Suppressor macrophage treated with lipopolysaccharide for 4 hours (primary cell): ENCODE results near the gene GFER.

Source experiments
- DNase-seq: peaks from one replicate; pipeline ENCODE4 v3.0.0-alpha.2; 2020

The GFER gene

DNA sequence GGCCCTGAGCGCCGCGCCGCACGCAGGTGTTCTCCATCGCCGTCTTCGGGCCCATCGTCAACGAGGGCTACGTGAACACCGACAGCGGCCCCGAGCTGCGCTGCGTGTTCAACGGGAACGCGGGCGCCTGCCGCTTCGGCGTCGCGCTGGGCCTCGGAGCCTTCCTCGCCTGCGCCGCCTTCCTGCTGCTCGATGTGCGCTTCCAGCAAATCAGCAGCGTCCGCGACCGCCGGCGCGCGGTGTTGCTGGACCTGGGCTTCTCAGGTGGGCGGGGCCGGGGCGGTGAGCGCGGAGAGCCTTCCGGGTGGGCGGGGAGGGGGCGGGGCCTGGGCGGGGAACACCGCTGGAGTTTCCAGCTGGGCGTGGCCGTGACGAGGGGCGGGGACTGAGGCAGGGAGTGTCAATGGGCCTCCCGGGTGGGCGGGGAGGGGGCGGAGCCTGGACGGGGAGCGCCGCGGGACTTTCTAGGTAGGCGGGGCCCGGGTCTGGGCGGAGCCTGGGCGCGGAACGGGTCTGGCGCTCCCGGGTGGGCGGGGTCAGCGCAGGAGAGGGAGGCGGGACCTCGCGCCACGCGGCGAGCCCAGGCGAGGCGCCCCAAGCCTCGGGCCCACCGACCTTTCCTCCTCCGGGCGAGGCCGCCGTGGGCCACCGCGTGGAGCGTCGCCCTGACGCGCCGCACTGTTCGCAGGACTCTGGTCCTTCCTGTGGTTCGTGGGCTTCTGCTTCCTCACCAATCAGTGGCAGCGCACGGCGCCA is 8.1 kb downstream of the GFER start:
- DNase-seq: peak; percentile 99

DNA sequence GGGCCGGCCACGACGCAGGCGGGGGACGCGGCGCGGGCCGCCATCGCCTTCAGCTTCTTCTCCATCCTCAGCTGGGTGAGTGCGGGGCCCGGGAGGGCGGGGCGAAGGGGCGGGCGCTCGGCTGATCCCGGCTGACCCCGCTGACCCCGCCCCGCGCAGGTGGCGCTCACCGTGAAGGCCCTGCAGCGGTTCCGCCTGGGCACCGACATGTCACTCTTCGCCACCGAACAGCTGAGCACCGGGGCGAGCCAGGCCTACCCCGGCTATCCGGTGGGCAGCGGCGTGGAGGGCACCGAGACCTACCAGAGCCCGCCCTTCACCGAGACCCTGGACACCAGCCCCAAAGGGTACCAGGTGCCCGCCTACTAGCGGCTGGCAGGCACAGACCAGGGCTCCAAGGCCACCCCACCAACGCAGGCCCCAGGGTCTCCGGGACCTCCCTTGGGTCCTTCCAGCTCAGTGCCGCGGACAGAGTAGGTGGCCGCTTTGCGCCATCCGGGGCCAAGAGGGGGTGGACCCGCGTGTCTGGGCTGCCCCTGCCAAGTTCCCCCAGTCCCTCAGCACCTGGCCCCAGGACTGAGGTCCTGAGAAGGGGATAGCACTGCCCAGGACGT is 8.8 kb downstream of the GFER start:
- no peak for DNase-seq

DNA sequence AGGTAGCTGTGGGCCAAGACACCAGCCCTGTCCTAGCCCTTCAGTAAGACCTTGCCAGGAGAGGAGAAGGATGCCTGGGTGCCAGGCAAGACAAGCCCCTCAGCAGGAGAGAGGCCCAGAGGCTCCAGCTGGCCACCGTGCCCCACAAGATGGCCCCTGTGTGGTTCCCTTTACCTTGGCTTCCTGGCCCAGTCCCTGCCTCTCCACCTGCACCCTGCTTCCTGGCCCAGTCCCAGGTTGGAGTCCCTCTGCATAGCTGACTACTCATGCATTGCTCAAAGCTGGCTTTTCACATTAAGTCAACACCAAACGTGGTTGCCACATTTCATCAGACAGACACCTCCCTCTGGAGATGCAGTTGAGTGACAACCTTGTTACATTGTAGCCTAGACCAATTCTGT is 9.7 kb downstream of the GFER start:
- DNase-seq: no peak

DNA sequence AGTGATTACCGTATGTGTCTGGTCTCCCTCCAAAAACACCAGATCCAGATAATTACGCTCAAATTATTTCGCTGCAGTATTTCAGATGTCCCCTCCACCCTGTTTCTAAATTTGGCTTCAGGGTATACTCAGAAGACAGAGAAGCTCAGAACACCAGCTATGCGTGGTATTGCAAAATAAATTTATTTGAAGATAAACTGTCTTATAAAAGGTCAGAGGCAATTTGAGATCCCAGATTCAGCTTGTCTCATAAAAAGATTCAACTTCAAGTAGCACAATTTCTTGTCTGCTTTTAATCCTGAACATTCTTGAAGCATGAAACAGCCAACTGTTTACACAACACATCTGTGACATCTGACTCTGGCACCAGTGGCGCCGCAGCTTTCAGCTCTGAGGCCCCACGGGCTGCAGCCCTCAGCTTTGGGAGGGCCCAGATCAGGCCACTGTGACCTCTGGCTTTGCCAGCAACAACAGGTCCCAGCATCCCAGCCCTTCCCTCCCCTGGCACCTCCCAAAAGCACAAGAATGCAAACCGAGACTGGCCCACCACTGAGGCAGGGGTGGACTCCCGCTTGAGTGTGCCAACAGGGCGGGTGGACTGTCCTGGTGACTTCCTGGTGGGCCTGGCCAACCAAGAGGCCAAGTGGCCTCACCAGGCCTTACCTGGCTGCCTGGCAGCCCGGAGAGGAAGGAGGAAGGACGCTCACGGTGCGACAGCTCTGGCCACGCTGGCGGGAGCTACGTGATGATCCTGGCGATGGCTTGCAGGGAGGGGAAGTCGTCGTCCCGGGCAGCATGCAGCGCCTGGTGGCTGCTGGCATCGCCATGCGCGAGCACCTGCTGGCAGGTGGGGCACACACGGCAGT is 13.7 kb downstream of the GFER start:
- no peak for DNase-seq

DNA sequence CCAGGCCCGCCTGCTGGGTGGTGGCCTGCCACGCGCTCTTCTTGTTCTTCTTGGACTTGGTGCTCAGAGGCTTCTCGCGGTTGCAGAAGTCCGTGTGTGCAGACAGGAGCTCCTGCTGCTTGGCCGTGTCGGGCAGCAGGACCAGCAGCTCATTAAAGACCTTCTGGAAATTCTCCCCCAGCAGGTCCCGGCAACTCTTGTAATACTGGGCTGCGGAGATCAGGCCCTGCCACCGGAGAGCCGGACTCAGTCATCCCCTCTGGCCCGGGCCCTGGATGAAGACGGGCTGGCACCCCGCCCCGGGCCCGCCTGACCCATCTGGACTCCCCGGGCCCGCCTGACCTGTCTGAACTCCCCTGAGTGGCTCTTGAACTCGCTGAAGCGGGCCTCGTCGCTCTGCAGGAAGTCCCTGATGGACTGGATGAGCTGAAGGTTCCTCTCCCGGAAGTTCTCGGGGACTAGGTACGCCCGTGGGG is 14.4 kb downstream of the GFER start:
- no peak for DNase-seq

DNA sequence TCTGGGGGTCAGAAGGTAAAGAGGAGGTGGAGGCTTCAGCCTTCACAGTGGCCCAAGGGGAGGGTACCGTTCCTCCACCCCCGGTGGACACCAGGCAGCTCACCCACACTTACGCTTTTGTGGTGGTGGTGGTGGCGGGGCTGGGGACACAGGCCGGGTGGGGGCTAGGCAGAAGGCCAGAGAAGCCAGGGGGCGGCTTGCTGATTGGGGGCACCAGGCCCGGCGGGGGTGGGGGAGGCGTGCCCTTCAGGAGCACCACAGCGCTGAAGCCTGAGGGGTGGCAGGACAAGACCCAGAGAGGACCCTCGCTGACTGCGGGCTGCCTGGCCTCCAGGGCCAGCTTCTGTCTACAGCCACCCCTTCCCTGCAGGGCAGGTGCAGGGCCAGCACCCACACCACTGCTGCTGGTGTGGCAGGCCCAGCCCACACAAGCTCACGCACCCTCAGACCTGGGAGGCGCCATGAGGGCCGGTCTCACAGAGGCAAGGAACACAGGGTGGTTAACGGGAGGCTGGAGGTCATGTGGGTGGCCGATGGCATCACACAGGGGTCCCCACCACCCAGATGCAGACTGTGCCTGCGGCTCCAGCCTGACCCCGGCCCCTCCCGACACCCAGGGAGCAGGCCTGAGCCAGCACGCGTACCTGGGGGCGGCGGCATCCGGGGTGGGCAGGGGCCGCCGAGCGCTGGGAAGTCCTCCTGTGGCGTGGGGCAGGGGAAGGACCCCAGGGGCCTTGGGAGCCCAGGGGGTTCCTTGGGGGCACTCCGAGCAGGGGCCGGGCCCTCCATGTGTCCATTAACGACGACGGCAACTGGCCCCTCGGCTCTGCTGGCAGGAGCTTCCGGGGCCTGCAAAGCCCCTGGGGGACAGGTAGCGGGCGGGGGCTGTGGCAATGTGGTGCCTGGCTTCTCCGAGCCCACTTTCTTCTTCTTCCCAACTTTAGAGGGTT is 15.1 kb downstream of the GFER start:
- DNase-seq: no peak

DNA sequence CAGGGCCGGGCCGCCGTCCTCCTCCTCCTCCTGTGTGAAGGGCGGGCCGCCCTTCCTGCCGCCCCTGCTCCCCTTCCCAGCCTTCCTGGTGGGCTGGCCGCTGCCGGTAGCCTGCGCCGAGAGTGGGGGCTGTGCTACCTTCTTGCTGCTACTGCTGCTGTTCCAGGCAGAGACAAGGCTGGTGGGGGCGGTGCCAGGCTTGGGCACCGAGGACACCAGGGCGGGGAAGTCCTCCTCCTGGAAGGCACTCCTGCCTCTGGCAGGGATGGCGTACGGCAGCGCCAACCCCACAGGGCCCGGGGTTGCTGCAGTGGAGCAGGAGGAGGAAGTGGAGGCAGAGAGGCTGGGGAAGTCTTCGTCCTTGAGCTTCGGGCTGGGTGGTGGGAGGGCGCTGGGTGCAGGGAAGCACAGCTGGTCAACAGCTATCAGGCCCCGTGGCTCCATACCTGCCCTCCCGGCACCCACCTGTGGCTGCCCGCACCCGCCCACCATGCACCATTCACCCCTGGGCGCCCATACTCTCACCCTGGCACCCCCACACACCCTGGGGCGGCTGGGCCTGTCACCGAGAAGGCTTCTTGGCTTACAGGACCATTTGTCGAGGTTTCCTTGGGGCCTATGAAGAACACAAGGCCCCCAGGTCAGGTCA is 16.0 kb downstream of the GFER start:
- DNase-seq: no peak

DNA sequence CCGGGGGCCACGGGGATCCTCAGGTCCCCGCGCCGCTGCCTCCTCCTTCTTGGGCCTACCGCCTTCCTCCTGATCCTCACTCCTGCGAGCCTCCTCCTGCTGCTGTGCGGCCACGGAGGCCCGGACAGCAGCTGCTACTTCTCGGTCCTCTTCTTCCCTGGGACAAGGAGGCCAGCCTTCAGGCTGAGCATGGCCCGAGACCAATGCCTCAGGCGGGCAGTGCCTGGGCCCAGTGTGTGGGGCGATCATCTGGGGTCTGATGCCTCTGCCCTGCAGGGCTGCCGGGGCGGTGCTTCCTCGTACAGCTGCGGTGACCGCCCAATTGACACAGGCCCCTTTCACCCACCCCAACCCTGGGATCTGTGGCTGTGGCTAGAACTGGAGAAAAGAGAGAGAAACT is 17.0 kb downstream of the GFER start:
- DNase-seq: no peak

DNA sequence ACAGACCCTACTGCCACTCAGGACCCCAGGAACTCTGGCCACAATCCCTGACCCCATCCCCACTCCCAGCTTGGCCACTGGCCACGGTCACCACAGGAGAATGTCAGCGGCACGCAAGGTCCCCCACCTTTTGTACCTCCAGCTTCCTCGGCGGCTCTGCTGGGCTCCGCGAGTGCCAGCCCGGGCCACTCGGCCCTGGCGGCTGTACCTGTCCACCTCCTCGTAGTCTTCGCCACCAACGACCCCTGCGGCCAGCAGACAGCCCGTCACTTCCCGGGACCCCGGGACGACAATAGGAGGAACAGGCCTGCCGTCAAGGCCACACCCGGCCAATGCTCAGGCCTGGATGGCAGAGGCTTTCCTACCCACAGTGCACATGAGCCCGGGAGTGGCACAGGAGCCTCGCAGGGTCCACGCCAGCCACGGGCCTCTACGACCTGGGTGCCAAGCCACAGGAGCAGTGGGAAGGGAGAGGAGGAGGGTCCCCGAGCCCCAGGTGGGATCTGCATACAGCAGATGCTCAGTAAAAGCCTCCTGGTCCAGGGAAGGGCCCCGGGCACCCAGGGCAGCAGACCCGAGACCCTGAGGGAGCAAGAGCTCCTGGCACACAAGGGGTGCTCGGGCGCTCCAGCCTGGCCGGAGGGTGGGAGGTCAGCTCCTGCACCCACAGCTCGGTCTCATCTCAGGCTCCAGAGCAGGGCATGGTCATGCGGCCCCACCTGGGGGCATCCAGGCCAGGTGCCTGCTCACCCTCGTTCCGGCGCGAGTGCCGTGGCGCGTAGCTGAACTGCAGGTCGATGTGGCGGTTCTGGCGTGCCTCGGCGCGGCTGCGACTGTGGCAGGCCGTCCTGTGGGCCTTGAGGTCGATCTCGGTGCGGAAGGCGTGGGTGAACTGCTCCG is 17.7 kb downstream of the GFER start:
- no peak for DNase-seq

DNA sequence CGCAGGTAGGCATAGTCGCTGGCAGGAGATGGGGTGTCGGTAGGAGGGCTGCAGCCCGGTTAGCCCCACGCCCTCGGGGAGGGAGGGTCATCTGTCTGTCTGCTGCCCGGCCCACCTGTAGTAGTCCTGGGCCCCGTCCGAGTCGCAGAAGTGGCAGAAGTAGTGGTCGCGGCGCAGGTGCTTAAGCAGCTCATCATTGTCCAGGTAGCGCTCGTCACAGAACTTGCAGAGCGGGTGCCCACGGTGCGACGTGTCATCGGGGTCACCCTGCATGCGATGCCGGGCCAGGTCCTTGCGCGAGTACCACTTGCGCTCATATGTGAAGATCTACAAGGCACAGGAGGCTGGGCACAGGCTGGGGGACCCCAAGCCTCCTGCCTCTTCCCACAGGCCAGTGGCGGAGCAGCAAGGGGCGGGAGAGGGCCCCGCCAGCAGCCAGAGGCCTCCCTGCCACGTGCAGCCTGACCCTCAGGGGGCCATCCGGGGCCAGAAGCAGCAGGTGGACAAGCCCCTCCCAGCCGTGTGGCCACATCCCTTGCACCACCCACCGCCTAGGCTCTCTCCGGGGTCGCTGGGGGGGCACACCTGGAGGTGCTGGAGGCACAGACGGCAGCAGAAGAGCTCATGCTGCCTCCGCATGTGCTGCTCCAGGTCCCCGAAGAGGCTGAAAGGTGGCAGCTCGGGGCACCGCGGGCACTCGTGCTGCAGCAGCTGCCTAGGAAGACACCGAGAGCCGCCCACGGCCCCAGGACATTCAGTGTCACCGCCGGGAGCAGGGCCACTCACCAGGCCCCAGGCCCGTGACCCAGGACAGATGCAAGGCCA is 18.6 kb downstream of the GFER start:
- DNase-seq: no peak

DNA sequence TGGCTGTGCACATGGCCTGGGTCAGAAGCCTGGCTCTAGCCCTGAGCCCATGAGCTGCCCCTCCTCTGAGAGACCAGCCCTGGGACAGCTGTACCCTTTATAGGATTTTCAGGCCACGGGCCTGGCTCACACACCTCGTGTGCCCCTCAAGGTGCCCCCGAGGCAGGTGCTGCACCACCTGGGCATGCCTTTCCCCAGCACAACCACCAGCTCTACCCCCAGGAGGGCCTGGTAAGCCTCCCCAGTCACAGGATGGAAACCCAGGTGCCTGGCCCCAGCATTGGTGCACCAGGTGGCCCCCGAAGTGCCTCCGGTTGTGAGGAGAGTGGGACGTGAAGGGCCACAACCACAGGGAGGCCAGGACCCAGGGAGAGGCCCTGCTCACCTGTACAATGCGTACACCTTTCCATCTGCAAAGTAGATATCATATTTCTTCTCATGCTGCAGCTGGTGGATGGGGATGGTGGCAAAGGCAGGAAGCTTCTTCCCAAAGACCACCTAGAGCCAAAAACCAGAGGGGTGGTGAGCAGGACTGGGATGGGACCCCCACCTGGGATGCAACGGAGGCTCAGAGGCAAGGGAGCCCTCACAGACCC is 19.3 kb downstream of the GFER start:
- DNase-seq: no peak

DNA sequence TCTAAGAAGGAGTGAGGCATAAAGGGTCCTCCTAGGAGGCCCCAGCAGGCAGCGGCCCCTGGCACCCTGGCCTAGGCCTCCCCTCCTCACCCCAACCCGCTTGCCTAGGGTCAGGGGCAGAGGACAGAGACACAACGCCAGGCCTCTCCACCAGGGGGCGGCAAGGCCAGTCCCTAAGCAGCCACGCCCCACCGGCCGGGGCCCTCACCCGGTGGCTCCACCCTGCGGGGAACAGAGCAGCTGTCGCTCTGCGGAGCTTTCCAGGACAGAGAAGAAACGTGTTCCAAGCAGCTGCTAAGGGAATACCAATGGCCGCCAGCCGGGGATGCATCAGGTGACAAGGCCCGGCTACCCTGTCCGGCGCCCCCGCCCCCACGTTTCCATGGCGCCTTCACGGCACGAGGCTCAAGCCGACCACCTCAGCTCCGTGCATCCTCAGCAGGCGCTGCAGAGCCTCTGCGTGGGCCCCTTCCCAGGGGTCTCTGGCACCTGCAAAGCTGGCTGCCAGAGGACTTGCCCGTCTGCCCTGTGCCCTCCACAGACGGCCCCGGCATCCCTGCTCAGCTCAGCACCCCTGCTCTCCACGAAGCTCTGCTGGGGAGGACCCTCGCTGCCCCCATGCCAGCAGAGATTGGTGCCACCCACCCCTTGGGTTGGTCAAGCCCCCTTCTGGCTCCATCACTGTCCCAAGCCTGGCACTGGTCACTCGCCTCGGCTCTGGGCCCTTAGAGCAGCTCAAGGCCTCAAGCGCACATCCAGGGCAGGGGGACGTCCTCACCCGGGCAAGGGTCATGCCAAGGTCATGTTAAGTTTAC is 20.0 kb downstream of the GFER start:
- DNase-seq: peak; percentile 96

DNA sequence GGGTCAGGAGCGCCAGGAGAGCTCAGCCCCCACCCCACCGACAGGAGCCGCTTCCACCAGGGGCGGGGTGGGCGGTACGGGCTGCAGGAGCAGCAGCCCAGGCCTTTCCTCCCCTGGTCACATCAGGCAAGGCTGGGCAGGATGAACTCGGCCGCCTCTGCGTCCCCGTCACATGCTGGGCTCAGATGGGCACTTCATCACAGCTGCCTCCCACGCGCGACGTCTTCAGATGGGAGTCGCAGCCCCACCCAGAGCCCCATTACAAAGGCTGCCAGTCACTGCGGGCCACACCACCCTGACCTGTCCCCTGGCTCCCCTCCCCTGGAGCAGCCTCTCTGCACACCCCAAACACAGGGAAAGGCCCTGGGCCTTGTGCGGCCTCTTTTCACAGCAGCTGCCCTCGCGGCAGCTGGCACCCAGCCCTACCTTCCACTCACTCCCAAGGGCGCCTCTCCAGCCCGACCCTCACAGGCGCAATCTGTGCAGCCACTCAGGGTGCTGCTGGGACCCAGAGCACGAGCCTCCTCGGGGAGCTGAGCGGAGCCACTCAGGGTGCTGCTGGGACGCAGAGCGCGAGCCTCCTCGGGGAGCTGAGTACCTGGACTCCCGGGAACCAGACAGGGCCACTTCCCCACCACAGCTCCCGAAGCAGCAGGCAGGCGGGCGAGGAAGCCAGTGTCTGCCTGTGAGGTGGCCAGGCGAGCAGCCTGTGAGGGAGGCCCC is 21.0 kb downstream of the GFER start:
- DNase-seq: peak; percentile 43

DNA sequence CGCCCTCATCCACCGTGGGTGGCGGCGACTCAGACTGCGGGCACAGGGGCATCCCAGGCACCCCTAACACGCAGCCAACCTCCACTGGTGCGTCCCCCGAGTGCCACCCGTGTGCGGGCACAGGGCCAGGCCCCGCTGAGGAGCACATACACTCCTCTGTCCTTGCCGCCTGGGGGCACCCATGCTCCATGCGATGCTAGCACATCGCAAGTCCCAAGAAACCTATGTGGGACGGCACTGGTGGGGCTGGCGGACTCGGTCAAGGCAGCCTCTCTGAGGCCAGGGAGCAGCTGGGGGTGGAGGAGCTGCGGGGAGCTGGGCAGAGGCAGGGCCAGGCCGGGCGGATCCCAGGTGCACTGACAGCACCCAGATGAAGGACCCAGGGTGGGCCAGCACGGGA is 21.7 kb downstream of the GFER start:
- DNase-seq: peak; percentile 68

DNA sequence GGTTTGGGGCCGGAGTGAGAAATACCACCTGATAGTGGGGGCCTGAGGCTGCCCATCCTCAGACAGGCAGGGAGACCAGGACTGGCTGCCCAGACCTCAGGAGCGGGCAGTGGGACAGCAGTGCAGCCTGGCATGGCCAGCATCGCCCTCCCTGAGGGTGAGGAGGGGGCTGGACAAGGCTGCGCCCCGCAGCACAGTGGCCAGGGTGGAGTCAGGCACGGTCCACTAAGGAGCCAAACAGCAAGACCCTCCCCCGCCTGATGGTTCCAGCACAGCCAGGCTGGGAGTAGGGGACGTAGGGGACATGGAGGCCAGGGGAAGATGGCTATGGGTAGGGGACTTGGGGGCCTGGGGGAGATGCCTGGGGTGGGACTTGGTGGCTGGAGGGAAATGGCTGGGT is 22.3 kb downstream of the GFER start:
- DNase-seq: no peak

DNA sequence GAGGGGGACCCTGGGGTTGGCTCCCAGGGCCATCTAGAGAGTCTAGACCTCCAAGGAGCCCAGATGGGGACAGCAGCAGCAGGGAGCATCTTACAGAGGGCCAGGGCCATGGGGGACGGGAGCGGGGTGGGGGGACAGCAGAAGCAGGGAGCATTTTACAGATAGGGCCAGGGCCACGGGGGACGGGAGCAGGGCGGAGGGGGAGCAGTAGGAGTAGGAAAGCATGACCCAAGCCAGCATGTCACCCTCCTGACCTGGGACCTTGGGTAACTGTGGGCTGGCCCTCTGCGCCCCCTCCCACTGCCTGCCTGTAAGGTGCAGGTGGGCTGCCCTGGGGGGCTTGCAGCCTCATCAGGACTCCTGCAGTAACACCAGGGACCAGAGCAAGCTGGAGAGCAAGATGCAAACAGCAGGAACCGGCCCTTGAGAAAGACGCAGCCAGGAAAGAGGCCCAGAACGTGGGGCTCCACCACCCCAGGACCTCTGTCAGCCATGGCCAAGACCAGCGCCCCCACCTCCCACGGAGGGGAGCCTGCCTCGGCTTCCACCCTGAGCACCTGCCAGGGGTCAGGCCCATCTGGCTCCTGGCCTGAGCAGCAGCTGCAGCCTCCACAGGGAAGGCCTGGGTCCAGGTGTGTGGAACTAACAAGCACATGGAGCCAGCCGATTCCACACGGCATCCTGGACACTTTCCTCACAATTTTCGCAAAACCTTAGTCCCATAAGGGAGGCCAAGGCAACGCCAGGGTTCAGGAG is 23.3 kb downstream of the GFER start:
- DNase-seq: no peak

DNA sequence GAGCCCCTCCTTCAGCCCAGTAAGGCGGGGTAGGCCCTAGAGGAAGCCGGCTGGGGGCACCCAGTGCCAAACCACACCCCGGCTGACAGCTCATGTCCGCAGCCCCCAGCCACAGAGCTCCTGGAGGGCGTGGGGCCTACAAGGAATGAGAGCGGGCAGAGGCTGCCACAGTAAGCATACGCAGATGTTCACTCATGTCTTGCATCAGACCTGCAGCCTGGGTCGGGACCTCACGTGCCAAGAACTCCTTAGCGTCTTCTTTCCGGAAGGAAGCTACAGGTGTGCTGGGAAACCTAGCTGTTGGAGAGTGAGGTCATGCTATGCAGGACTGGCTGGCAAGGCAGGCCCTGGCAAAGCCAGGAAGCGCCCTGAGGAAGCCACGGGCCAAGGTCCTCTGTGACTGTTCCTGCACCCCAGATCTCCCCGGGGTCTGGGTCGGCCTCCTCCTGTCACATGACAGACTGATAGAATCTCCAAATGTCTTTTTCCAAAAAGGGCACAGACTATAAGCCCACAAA is 24.1 kb downstream of the GFER start:
- no peak for DNase-seq
